Subcutaneous abdominal adipose tissue (tissue), 5 donors: ENCODE results near the gene SLC2A6.

Experiments
- H3K27ac ChIP-seq: one replicate; pipeline ENCODE4 v1.7.0; 2013; ENCODE audit warnings: low read depth, mild to moderate bottlenecking, inconsistent platforms, low read length, moderate library complexity
- H3K27me3 ChIP-seq, 5 donors: one replicate each; pipeline ENCODE4 v1.7.0; 2013; ENCODE audit warnings: low read length in 5 of 5, inconsistent platforms in 1 of 5; ENCODE audit not compliant: control insufficient read depth in 5 of 5, insufficient read depth in 4 of 5
- H3K36me3 ChIP-seq, 5 donors: one replicate each; pipeline ENCODE4 v1.7.0; 2013; ENCODE audit warnings: low read length in 5 of 5; ENCODE audit not compliant: control insufficient read depth in 5 of 5, insufficient read depth in 5 of 5
- H3K4me1 ChIP-seq, 5 donors: one replicate each; pipeline ENCODE4 v1.7.0; 2013; ENCODE audit warnings: low read length in 5 of 5, mild to moderate bottlenecking in 3 of 5, moderate library complexity in 1 of 5; ENCODE audit not compliant: control insufficient read depth in 5 of 5, insufficient read depth in 5 of 5
- H3K4me3 ChIP-seq, 5 donors: one replicate each; pipeline ENCODE4 v1.7.0; 2013; ENCODE audit warnings: low read length in 5 of 5, low read depth in 1 of 5
- H3K9ac ChIP-seq, 5 donors: one replicate each; pipeline ENCODE4 v1.7.0; 2013; ENCODE audit warnings: low read length in 5 of 5, mild to moderate bottlenecking in 4 of 5, moderate library complexity in 3 of 5
- H3K9me3 ChIP-seq, 5 donors: one replicate each; pipeline ENCODE4 v1.7.0; 2013; ENCODE audit warnings: low read length in 5 of 5; ENCODE audit not compliant: control insufficient read depth in 5 of 5
- donor health status: healthy.
- donor health status: healthy.
- donor health status: healthy.
- donor health status: healthy.
- donor health status: healthy.

The SLC2A6 gene, protein sequence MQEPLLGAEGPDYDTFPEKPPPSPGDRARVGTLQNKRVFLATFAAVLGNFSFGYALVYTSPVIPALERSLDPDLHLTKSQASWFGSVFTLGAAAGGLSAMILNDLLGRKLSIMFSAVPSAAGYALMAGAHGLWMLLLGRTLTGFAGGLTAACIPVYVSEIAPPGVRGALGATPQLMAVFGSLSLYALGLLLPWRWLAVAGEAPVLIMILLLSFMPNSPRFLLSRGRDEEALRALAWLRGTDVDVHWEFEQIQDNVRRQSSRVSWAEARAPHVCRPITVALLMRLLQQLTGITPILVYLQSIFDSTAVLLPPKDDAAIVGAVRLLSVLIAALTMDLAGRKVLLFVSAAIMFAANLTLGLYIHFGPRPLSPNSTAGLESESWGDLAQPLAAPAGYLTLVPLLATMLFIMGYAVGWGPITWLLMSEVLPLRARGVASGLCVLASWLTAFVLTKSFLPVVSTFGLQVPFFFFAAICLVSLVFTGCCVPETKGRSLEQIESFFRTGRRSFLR

GRCh38 chr9:133478851-133479711, at the start of gene SLC2A6:
TSS of gene SLC2A6 (minus strand) at chr9:133479099. CDS start at chr9:133479059, 40 bp downstream.
- peaks cover 0 to 4% (median 0%) of the 10 kb centered on the region in 5 donors for H3K27me3 ChIP-seq
- no peaks in the 10 kb centered on the region for H3K9me3 ChIP-seq
- H3K9ac ChIP-seq, result peak within 1 kb of the TSS in 4 of 5 donors; percentile 38 to 70 (median 56)
- peak within 1 kb of the TSS in 4 of 5 donors; percentile 50 to 69 (median 62) for H3K4me3 ChIP-seq
- H3K27ac ChIP-seq, result no peak within 1 kb of the TSS
- peaks cover 1 to 38% (median 18%) of the 10 kb centered on the region in 5 donors for H3K4me1 ChIP-seq
- peaks cover 0 to 8% (median 3%) of the 10 kb centered on the region in 5 donors for H3K36me3 ChIP-seq

DNA sequence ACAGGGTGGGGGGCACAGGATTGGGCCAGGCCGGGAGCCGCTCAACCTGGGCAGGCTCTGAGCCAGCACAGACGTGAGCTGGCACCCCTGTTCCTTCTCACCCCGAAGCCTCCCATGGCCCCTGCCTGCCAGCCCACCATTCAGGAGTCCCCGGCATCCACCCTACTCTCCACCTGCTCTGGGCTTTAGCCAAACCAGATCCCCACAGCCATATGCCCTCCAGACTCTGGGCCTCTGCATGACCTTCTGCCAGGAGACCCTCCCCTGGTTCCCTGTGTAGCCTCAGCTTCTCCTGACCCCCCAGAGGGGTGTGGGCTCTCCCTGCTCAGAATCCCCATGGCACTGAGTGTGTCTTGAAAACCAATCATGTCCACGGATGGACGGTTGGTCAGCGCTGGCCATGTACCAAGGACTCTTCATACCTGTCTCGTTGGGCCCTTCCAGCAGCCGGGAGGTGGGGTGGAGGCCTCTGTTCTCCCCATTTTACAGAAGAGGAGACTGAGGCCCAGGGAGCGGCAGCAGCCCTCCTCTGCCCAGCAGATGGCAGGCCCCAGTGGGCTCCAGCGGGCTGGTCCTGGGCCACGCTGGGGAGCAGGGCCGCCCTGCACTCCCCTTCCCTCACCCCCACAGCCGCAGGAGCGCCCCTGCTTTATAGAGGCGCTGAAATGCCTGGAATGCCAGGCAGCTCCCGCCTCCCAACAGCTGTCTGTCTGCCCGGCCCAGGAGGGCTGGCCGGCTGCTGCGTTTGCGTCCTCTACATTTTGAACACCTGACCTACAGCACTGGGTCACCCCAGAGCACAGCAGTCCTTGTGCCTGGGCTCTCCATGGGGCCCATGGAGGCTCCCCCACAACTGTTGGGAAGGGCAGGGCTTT, 49.3 kb upstream of the SLC2A6 start:
- Histone ChIP-seq H3K27ac (no peak overlapping the region), H3K9ac (peak overlapping the region in 1 of 5 donors; percentile 45), H3K9me3 (no peaks in the 10 kb centered on the region), H3K27me3 (peaks cover 14 to 43% (median 28%) of the 10 kb centered on the region in 5 donors), H3K4me1 (peaks cover 4 to 34% (median 27%) of the 10 kb centered on the region in 5 donors), H3K4me3 (no peak overlapping the region), H3K36me3 (no peaks in the 10 kb centered on the region)

DNA sequence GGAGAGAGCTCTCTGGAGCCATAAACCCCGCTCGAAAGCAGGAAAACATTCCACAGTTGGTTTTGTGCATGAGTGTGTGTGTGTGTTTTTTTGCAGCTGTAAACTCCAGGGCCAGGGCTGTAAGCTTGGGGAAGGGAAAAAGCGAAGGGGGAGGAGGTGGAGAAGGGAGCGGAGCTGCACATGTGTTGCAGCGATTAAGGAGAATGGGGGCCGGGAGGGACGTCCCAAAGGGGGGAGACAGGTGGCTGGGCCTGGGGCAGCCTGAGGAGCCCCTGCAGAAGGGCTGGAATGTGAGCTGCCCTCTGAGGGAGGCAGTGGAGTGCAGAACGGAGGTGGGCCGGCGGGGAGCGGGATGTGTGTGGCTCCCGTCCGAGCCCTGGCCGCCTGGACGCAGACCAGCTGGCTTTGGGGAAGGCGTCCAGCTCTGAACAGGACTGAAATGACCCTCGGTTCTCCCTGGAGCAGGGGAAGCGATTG, 48.6 kb upstream of the SLC2A6 start:
- H3K4me3 ChIP-seq, result peak overlapping the region in 1 of 5 donors; percentile 23
- H3K36me3 ChIP-seq, result no peaks in the 10 kb centered on the region
- peak overlapping the region in 1 of 5 donors; percentile 45 for H3K9ac ChIP-seq
- H3K4me1 ChIP-seq, result peaks cover 4 to 32% (median 27%) of the 10 kb centered on the region in 5 donors
- H3K27me3 ChIP-seq, result peaks cover 14 to 43% (median 28%) of the 10 kb centered on the region in 5 donors
- no peaks in the 10 kb centered on the region for H3K9me3 ChIP-seq
- H3K27ac ChIP-seq, result no peak overlapping the region

DNA sequence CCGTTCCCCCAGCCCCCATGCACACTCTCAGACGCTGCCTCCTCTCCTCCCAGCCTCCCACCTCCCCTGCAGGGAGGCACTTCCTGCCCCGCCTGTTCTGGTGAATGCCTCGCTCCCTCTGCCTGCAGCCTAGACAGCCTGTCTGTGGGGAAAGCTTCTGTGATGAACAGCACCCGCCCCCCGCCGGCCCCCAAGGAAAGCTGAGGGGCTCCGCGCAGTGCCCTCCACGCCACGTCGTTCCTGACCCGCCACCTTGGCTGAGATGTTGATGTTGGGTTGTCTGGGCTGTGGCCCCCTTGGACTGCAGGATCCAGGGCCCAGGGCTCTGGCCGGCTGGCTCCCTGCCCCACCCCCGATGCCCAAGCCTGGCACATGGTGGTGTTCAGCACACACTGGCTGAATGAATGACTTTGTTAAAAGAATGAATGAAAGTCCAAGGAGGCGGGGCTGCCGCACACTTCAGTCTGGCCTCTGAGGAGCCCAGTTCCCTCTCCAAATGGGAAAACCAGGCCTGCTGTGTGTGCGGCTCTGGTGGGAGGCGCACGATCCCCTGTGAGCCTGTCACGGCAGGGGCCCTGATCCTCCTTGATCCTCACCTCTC, 47.9 kb upstream of the SLC2A6 start:
- Histone ChIP-seq H3K9me3 (no peaks in the 10 kb centered on the region), H3K9ac (no peak overlapping the region), H3K4me1 (peaks cover 4 to 32% (median 27%) of the 10 kb centered on the region in 5 donors), H3K27me3 (peaks cover 14 to 42% (median 28%) of the 10 kb centered on the region in 5 donors), H3K4me3 (no peak overlapping the region), H3K36me3 (no peaks in the 10 kb centered on the region), H3K27ac (no peak overlapping the region)

GRCh38 chr9:133525677-133526076, 46.8 kb upstream of the SLC2A6 start:
- Histone ChIP-seq H3K9me3 (no peaks in the 10 kb centered on the region), H3K9ac (peak overlapping the region in 1 of 5 donors; percentile 9), H3K27ac (no peak overlapping the region), H3K4me1 (peaks cover 4 to 32% (median 27%) of the 10 kb centered on the region in 5 donors), H3K4me3 (no peak overlapping the region), H3K36me3 (no peaks in the 10 kb centered on the region), H3K27me3 (peaks cover 10 to 36% (median 18%) of the 10 kb centered on the region in 5 donors)

GRCh38 chr9:133524679-133525228, 45.9 kb upstream of the SLC2A6 start, which contains the start of gene MYMK:
TSS of gene MYMK (minus strand) at chr9:133524959. CDS start at chr9:133524844, 115 bp downstream.
- peaks cover 4 to 32% (median 27%) of the 10 kb centered on the region in 5 donors for H3K4me1 ChIP-seq
- H3K27me3 ChIP-seq, result peaks cover 2 to 32% (median 17%) of the 10 kb centered on the region in 5 donors
- H3K9me3 ChIP-seq, result no peaks in the 10 kb centered on the region
- no peaks in the 10 kb centered on the region for H3K36me3 ChIP-seq
- peak within 1 kb of the TSS in 1 of 5 donors; percentile 9 for H3K9ac ChIP-seq
- H3K4me3 ChIP-seq, result no peak within 1 kb of the TSS
- no peak within 1 kb of the TSS for H3K27ac ChIP-seq

GRCh38 chr9:133524146-133524545, 45.2 kb upstream of the SLC2A6 start:
- H3K9ac ChIP-seq, result no peak overlapping the region
- no peaks in the 10 kb centered on the region for H3K36me3 ChIP-seq
- H3K9me3 ChIP-seq, result no peaks in the 10 kb centered on the region
- peaks cover 0 to 32% (median 19%) of the 10 kb centered on the region in 5 donors for H3K27me3 ChIP-seq
- H3K4me3 ChIP-seq, result no peak overlapping the region
- no peak overlapping the region for H3K27ac ChIP-seq
- peaks cover 4 to 32% (median 27%) of the 10 kb centered on the region in 5 donors for H3K4me1 ChIP-seq

DNA sequence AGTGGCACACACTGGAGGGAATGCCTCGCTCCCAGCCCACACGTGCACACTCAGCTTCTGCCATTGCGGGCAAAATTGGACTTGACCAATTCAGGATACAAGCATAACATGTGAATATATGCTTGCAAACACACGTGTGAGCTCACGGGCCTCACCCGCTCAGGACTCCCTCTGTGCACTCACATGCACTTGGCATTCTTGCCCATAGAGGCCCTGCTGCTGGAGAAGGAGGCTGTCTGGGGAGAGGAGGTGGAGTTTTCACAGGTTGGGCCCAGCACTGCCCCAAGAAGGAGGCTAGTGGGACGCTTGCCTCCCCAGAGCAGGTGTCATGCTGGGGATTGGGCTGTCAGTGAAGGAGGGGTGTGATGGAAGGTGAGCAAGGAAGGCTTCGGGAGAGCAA, 44.2 kb upstream of the SLC2A6 start:
- no peaks in the 10 kb centered on the region for H3K9me3 ChIP-seq
- H3K27me3 ChIP-seq, result peaks cover 0 to 28% (median 9%) of the 10 kb centered on the region in 5 donors
- H3K4me1 ChIP-seq, result peaks cover 2 to 25% (median 19%) of the 10 kb centered on the region in 5 donors
- no peak overlapping the region for H3K27ac ChIP-seq
- H3K36me3 ChIP-seq, result no peaks in the 10 kb centered on the region
- no peak overlapping the region for H3K9ac ChIP-seq
- no peak overlapping the region for H3K4me3 ChIP-seq
